K562 (cell line): ENCODE results near the gene ZNF219. TPM values are rescaled to one million over a fixed set of nuclear protein-coding genes. Genes with fewer than 3 reads are reported as not detected.

Source experiments
- BHLHE40 ChIP-seq: IDR thresholded peaks from 2 replicates; pipeline ENCODE4 v1.6.1; 2011; ENCODE audit warnings: low read length, improper control_type of control experiment
- CBX1 ChIP-seq: sonication (generic); IDR thresholded peaks from 2 replicates; pipeline ENCODE4 v1.6.1; 2016; ENCODE audit warnings: antibody characterized with exemption, low read depth, mild to moderate bottlenecking
- HIVEP1 ChIP-seq: fragments of 250-450 bp; sonication (Bioruptor Pico); IDR thresholded peaks from 2 replicates; pipeline ENCODE4 v1.4.0; 2020; ENCODE audit warnings: mild to moderate bottlenecking
- HMG20B ChIP-seq: fragments of 250-450 bp; sonication (Bioruptor Pico); IDR thresholded peaks from 2 replicates; pipeline ENCODE4 v1.5.0; 2021; ENCODE audit warnings: mild to moderate bottlenecking
- HNRNPUL1 ChIP-seq: fragments of 200-400 bp; formaldehyde crosslinking; IDR thresholded peaks from 2 replicates; pipeline ENCODE4 v1.6.1; 2017; ENCODE audit warnings: low read length
- KAT2B ChIP-seq: IDR thresholded peaks from one replicate; pipeline ENCODE4 v1.6.1; 2012; ENCODE audit warnings: low read depth, mild to moderate bottlenecking, control low read depth, inconsistent platforms, low read length, moderate library complexity
- NFE2 ChIP-seq: IDR thresholded peaks from 2 replicates; pipeline ENCODE4 v1.6.1; 2014; ENCODE audit warnings: antibody characterized with exemption, low read depth
- NR2C2 ChIP-seq, 2 experiments: fragments of 200-800 bp in 1 of 2; sonication (Bioruptor generic) in 1 of 2; sonication (generic) in 1 of 2; formaldehyde crosslinking in 1 of 2; IDR thresholded peaks; 2 replicates each; pipeline versions ENCODE4 v1.6.1 to v1.8.0; 2016 to 2022; ENCODE audit warnings: mild to moderate bottlenecking in 1 of 2, missing compliant biosample characterization in 1 of 2, missing genetic modification characterization in 1 of 2, missing genetic modification reagents in 1 of 2
- PTTG1 ChIP-seq: fragments of 450-650 bp; IDR thresholded peaks from 2 replicates; pipeline ENCODE4 v1.6.1; 2016; ENCODE audit warnings: low read depth, mild to moderate bottlenecking, missing genetic modification characterization, missing compliant biosample characterization
- RBM22 ChIP-seq: fragments of 200-400 bp; formaldehyde crosslinking; IDR thresholded peaks from 2 replicates; pipeline ENCODE4 v1.6.1; 2018; ENCODE audit warnings: low read length, low read depth; ENCODE audit not compliant: poor library complexity, severe bottlenecking
- TBL1XR1 ChIP-seq, 2 experiments: IDR thresholded peaks; 2 replicates each; pipeline ENCODE4 v1.6.1; 2012; ENCODE audit warnings: improper control_type of control experiment in 2 of 2, low read length in 2 of 2, mild to moderate bottlenecking in 1 of 2
- ZNF699 ChIP-seq: fragments of 250-450 bp; sonication (Bioruptor Pico); IDR thresholded peaks from 2 replicates; pipeline ENCODE4 v1.8.0; 2021; ENCODE audit warnings: mild to moderate bottlenecking, moderate library complexity; ENCODE audit not compliant: insufficient replicate concordance
- polyA plus RNA-seq, 8 experiments: library from polyadenylated mRNA; depleted of rRNA in 4 of 8; stranded (reverse) in 5 of 8; unstranded in 3 of 8; fragments of >200 nt; fragmentation: Nextera tagmentation in 2 of 8; fragmentation: Illumina TruSeq in 1 of 8; extraction: Ambion mirVana in 2 of 8; extraction: Trizol in 1 of 8; gene quantifications; 2 replicates each; pipeline versions ENCODE4 v1.2.1 to v1.2.3, GENCODE V29; 2011 to 2014; ENCODE audit warnings: inconsistent platforms in 1 of 8, missing spikeins in 1 of 8
- total RNA-seq, 7 experiments: library from RNA; depleted of rRNA in 6 of 7; stranded (reverse); fragments of >200 nt in 6 of 7; fragmentation: Illumina TruSeq in 2 of 7; extraction: Trizol in 2 of 7; gene quantifications; 2 replicates each; pipeline versions ENCODE4 v1.2.1 to v1.2.3, GENCODE V29; 2011 to 2021; ENCODE audit warnings: low replicate concordance in 1 of 7
- TF ChIP-seq, protein P1 (sequence below): fragments of 200-800 bp; sonication (Bioruptor generic); IDR thresholded peaks from 2 replicates; pipeline ENCODE4 v1.6.1; 2017; ENCODE audit warnings: missing genetic modification characterization, missing compliant biosample characterization
- TF ChIP-seq, protein P2 (sequence below), 2 experiments: fragments of 450-650 bp in 1 of 2; IDR thresholded peaks; 2 replicates each; pipeline ENCODE4 v1.6.1; 2011 to 2017; ENCODE audit warnings: low read depth in 2 of 2, antibody characterized with exemption in 1 of 2, borderline replicate concordance in 1 of 2, low read length in 1 of 2, mild to moderate bottlenecking in 1 of 2, mixed read lengths in 1 of 2; ENCODE audit not compliant: control insufficient read depth in 1 of 2
- TF ChIP-seq, protein P3 (sequence below): sonication (generic); formaldehyde crosslinking; IDR thresholded peaks from 2 replicates; pipeline ENCODE4 v1.8.0; 2022; ENCODE audit warnings: mild to moderate bottlenecking, missing genetic modification reagents, borderline replicate concordance
- TF ChIP-seq, protein P4 (sequence below): fragments of 250-450 bp; sonication (Bioruptor Pico); IDR thresholded peaks from 2 replicates; pipeline ENCODE4 v1.5.0; 2021; ENCODE audit warnings: mild to moderate bottlenecking, borderline replicate concordance

Gene ZNF219
- total and polyA plus RNA-seq, 9 of the 15 experiments (the other 6 are each of a cell fraction or from before 2014, with no cell fraction given), result 0.29 to 10.6 (median 2.8) TPM

DNA sequence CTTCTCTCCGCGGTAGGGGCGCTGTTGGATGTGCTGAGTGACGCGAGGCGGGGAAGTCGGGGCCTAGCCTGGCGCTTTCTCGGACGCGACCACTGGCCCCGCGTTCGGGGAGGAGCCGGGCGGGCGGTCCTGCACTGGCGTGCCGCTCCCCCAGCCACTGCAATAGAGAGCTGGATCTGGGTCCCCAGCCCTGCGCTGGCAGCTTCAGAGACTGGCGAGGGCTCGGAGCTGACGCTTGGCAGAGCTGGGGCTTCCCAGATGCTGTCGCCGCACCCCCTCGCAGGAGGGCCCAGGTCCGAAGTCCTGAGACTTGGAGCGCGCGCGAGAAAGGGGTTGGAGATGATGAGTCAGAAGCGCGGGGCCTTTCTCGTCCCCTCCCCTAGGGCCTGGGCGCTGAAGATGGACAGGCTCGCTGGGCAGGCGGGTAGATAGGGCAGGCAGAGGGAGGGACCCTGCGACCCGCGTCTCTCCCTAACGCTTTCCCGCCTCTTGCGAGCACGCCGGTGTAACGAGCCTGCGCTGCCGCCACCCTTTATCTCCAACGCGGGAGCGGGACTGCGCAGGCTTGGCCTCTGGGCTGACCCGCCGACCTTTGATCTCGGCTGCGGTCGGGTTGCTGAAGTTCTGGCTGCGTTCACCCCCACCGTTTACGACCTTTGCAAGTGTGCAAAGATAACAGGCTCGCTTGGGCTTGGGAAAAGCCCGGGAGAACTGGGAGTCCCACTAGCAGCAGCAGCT is 5.4 kb upstream of the ZNF219 start (continued):
- no peak for TF ChIP-seq KAT2B
- peak in 1 of 2 experiments; percentile 21; a peak in 1 of 4 replicates for TF ChIP-seq TBL1XR1 (IDR thresholded peaks at IDR 0.05; ENCODE audit: low read length in 2 of 2)
- TF ChIP-seq RBM22, result peak; percentile 36
- TF ChIP-seq CBX1, result peak; percentile 74; the same call in 1 of the 2 replicates
- TF ChIP-seq ZNF699, result no peak
- TF ChIP-seq, protein P1, sequence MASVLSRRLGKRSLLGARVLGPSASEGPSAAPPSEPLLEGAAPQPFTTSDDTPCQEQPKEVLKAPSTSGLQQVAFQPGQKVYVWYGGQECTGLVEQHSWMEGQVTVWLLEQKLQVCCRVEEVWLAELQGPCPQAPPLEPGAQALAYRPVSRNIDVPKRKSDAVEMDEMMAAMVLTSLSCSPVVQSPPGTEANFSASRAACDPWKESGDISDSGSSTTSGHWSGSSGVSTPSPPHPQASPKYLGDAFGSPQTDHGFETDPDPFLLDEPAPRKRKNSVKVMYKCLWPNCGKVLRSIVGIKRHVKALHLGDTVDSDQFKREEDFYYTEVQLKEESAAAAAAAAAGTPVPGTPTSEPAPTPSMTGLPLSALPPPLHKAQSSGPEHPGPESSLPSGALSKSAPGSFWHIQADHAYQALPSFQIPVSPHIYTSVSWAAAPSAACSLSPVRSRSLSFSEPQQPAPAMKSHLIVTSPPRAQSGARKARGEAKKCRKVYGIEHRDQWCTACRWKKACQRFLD (CRISPR knock-in tag), result peak; percentile 76; the same call in 1 of the 2 replicates
- TF ChIP-seq, protein P2, sequence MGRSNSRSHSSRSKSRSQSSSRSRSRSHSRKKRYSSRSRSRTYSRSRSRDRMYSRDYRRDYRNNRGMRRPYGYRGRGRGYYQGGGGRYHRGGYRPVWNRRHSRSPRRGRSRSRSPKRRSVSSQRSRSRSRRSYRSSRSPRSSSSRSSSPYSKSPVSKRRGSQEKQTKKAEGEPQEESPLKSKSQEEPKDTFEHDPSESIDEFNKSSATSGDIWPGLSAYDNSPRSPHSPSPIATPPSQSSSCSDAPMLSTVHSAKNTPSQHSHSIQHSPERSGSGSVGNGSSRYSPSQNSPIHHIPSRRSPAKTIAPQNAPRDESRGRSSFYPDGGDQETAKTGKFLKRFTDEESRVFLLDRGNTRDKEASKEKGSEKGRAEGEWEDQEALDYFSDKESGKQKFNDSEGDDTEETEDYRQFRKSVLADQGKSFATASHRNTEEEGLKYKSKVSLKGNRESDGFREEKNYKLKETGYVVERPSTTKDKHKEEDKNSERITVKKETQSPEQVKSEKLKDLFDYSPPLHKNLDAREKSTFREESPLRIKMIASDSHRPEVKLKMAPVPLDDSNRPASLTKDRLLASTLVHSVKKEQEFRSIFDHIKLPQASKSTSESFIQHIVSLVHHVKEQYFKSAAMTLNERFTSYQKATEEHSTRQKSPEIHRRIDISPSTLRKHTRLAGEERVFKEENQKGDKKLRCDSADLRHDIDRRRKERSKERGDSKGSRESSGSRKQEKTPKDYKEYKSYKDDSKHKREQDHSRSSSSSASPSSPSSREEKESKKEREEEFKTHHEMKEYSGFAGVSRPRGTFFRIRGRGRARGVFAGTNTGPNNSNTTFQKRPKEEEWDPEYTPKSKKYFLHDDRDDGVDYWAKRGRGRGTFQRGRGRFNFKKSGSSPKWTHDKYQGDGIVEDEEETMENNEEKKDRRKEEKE (IDR thresholded peaks at IDR 0.05; ENCODE audit: borderline replicate concordance in 1 of 2, control insufficient read depth in 1 of 2, low read depth in 2 of 2, low read length in 1 of 2), result peak in 1 of 2 experiments; percentile 97; a peak in 2 of 4 replicates
- TF ChIP-seq BHLHE40, result peak; percentile 92
- no peak for TF ChIP-seq HIVEP1
- no peak for TF ChIP-seq HMG20B (CRISPR knock-in tag)
- TF ChIP-seq NFE2, result peak; percentile 26; the same call in 1 of the 2 replicates
- peak; percentile 87 for TF ChIP-seq NR2C2 (CRISPR knock-in tag; IDR thresholded peaks at IDR 0.05)
- peak; percentile 98 for TF ChIP-seq NR2C2 (tag; IDR thresholded peaks at IDR 0.05)
- TF ChIP-seq, protein P3, sequence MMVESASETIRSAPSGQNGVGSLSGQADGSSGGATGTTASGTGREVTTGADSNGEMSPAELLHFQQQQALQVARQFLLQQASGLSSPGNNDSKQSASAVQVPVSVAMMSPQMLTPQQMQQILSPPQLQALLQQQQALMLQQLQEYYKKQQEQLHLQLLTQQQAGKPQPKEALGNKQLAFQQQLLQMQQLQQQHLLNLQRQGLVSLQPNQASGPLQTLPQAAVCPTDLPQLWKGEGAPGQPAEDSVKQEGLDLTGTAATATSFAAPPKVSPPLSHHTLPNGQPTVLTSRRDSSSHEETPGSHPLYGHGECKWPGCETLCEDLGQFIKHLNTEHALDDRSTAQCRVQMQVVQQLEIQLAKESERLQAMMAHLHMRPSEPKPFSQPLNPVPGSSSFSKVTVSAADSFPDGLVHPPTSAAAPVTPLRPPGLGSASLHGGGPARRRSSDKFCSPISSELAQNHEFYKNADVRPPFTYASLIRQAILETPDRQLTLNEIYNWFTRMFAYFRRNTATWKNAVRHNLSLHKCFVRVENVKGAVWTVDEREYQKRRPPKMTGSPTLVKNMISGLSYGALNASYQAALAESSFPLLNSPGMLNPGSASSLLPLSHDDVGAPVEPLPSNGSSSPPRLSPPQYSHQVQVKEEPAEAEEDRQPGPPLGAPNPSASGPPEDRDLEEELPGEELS (CRISPR knock-in tag), result peak; percentile 59; the same call in 1 of the 2 replicates
- TF ChIP-seq PTTG1, result no peak
- TF ChIP-seq, protein P4, sequence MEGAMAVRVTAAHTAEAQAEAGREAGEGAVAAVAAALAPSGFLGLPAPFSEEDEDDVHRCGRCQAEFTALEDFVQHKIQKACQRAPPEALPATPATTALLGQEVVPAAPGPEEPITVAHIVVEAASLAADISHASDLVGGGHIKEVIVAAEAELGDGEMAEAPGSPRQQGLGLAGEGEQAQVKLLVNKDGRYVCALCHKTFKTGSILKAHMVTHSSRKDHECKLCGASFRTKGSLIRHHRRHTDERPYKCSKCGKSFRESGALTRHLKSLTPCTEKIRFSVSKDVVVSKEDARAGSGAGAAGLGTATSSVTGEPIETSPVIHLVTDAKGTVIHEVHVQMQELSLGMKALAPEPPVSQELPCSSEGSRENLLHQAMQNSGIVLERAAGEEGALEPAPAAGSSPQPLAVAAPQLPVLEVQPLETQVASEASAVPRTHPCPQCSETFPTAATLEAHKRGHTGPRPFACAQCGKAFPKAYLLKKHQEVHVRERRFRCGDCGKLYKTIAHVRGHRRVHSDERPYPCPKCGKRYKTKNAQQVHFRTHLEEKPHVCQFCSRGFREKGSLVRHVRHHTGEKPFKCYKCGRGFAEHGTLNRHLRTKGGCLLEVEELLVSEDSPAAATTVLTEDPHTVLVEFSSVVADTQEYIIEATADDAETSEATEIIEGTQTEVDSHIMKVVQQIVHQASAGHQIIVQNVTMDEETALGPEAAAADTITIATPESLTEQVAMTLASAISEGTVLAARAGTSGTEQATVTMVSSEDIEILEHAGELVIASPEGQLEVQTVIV (CRISPR knock-in tag), result peak; percentile 76; the same call in 1 of the 2 replicates
- TF ChIP-seq HNRNPUL1, result no peak
